GM21367 (cell line): Measurements from ENCODE around the gene ALS2.
"Not testable (repeated sequence)": the region's sequence is repeated elsewhere in the genome, so short reads cannot be mapped to it uniquely, and the experiment has no call there.

Experiments used
- ATAC-seq: cut with Tn5 transposase; IDR thresholded peaks from one replicate; pipeline ENCODE4 v1.9.1; 2021; ENCODE audit not compliant: unreplicated experiment

Gene ALS2

DNA sequence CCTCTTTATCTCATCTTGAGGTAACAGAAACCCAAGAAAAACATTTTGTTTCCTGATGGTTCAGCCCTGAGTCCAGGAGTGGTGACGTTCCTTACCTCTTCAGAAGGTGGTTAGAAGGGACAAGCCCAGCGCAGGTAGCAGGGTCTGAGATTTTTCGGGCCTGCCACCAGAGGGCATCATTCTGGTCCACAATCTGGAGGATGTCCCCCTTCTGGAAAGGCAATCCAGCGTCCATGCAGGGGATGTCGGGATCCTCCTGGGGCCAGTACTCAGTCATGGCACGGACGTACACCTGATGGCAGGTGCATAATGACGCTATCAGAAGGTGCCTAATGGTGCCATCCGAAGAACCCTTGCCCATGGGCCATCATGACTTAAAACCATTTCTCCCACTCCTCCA is 100.0 kb downstream of the ALS2 start:
- ATAC-seq, result no peak

DNA sequence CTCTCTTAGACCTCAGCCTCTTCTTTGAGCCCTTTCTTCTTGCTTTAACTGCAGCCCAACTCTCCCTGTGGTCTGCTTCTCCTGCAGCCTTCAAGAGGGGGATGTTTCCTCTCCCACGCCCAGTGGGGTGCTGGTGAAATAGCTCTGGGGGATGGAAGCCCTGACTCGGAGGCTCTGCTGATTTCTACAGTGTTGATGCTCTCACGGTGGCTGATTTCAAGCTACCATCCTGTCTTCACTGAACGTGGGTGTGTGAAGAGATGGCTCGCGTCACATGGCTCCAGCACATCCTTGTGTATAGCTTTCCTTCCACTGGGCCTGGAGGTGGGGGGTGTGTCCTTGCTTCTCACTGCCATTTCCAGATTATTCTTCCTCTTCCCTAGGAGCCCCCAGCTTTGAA is 102.3 kb downstream of the ALS2 start:
- ATAC-seq, result no peak

DNA sequence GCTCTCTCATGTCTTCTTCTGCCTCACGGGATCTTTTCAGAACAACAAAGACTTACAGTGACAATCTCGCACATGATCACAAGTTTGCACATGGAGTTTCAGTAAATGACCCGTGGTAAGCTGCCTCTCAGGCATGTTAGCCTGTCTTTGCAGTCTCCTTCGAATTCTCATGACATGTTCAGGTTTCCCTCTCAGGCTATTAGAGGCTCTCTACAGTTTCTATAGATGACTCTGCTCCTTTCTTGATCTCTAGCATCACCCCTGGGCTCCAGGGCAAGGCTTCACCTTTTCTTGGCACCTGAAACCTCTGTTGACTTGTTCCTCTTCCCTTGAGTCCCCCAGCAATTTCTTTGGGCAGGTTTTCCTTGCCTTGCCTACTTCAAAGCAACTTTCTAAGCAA is 105.3 kb downstream of the ALS2 start:
- no peak for ATAC-seq

DNA sequence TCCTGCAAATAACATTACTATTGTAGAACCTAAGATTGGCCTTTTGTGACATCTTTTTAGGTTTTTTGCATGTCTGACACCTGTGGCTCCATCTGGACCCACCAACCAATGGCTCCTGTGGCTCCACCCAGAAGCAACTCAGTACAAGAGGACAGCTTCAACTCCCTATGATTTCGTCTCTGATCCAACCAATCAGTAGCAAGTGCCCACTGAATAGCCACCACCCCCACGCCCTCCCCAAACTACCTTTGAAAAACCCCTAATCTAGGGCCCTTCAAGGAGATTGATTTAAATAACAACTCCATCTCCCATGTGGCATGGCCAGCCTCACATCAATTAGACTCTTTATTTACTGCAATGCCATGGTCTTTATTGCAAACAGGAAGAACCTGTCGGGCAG is 105.9 kb downstream of the ALS2 start:
- ATAC-seq, result no peak

DNA sequence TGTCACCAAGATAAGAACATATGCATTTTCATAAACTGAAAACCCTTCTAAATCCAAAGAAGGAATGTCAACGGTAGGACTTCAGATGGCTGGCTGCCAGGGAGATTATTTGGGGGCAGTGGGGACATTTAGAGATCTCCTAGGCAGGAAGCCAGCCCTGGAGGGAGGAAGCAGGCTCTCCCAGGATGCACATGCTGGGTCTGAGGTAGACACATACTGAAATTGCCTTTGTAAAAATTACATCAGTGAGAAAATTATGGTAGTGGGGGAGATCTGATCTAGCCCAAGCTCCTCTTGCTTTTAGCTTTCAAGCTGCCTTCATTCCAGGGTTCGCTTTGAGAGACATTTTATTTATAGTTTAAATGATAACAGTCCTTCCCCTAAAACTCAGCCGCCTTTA is 106.4 kb downstream of the ALS2 start:
- ATAC-seq, result no peak

DNA sequence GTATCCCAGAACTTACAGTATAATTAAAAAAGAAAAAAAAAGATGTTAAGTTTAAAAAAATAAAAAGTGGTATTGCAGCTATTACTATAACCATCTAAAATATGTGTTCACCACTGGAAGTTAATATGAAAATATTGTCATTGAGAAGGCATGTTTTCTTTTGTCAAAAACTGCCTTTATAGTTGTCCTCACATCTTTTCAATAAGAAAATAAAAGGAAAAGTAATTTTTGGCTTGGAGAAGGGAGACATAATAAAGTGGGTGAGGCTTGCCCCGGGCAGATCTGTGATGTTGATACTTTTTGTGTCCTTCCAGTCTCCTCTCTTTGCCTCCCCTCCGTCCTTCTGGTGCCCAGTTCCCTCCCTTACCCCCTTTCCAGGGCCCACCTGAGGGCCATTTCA is 107.2 kb downstream of the ALS2 start:
- ATAC-seq, result no peak

DNA sequence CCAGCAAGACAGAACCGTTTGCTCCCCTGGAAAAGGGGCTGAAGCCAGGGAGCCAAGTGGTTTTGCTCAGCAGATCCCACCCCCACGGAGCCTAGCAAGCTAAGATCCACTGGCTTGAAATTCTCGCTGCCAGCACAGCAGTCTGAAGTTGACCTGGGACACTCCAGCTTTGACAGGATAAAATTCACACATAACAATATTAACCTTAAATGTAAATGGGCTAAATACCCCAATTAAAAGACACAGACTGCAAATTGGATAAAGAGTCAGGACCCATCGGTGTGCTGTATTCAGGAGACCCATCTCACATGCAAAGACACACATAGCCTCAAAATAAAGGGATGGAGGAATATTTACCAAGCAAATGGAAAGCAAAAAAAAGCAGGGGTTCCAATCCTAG is 109.5 kb downstream of the ALS2 start:
- not testable (repeated sequence) for ATAC-seq

DNA sequence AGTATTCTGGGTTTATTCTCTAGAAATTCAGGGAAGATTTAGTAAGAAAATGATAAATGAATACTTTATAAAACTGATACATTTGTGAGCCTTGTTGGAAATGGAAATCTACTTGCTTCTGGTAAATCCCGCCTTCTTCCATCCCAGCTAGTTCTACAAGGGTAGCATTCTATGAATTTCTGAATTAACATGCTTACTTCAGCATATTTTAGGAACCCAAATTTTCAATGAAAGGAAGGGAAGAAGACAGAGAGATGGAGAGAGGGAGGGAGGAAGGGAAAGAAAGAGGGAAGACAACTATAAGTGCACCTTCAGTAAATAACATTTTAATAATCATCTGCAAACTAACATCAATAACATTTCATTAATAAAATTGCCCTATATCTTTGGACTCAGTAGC is 110.9 kb downstream of the ALS2 start:
- no peak for ATAC-seq

DNA sequence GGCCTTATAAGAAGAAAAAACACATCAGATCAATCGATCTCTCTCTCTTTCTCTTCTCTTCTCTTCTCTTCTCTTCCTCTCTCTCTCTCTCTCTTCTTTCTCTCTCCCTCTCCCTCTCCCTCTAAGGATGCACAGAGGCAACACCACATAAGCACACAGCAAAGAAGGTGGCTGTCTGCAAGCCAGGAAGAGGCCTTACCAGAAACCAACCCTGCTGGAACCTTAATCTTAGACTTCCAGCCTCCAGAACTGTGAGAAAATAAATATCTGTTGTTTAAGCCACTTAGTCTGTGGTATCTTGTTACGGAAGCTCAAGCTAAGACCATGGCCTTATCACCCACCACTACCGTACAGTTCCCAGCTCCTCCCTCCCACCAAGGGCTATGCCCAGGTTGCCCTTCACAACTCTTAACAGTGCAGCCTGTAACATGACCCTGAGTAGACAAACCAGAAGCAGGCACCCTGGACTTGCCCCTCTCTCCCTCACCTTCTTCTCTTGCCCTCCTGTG is 112.3 kb downstream of the ALS2 start:
- ATAC-seq, result no peak

DNA sequence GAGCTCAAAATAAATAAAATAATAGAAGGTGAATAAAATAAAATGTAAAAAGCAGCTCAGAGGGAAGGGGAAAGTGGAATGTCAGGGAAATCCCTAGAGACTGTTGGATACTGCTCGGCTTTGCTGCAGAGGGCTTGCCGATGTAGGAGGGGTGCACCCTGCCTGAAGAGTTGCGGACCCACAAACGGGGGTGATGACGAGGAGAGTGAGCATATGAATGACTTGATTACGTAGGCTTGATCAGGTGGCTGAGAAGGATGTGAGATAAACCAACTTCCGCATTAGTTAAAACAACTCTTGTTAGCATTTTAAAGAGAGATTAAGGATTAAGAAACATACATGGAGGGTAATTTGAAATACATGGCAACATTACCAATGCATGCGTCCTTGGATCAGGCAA is 116.4 kb downstream of the ALS2 start:
- no peak for ATAC-seq

DNA sequence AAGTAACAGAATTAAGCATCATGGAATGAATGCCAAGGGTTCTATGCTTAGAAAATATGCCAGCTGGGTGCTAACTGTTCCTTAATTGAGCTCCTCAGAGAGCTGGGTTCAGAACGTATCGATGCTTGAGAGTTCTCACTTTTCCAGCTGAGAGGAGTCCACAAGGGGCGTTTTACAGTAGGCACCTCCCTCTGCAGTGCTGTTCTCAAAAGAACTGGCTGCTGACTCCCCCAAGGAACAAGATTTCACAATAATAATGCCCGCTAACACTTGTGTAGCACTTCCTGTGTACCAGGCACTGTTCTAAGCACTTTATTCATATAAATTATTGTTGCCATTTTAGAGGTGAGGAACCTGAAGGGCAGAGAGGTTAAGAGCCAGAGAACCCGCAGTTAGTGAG is 119.4 kb downstream of the ALS2 start:
- ATAC-seq, result no peak

DNA sequence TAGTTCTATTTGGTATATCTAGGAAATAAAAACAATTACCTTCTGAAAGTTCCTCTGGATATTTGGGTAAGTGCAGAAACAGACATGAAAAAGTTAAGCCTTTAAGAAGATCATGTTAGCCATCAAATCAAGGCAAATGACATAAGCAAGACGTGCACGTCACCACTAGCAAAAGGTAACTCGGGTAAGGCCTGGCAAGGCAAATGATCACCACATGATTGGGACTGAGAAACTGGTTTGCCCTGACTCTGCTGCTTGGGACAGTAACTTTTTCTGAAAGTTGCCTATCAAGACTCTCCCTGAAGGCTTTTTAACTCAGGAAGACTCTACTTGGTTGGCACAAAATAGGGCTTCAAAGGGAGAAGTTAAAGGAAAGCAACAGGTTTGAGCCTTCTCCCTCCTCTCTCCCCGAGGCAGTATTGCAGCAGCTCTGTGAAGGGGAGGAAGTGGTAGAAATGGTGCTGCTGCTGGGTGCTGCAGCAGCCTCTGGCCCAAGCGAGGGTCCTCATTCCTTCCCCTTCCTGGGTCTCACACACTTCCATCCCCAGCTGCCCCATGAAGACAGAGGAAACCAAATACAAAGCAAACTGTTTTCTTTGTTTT is 120.3 kb downstream of the ALS2 start:
- ATAC-seq, result no peak

DNA sequence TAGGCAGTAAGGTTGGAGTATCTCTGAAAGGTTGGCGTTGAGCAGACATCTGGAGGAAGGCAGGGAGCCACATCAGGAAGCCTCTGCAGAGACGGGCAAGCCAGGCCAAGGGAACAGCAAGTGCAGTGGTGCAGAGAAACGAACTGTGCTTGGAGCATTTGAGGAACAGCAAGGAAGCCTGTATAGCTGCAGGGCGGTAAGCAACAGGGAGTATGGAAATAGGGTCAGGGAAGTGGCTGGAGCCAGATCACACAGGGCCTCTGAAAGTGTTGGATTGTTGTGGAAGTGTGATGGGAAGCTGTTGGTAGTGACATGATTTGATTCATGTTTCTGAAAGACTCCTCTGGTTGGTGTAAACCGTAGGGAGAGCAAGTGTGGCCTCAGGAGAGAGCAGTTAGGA is 124.0 kb downstream of the ALS2 start:
- no peak for ATAC-seq

DNA sequence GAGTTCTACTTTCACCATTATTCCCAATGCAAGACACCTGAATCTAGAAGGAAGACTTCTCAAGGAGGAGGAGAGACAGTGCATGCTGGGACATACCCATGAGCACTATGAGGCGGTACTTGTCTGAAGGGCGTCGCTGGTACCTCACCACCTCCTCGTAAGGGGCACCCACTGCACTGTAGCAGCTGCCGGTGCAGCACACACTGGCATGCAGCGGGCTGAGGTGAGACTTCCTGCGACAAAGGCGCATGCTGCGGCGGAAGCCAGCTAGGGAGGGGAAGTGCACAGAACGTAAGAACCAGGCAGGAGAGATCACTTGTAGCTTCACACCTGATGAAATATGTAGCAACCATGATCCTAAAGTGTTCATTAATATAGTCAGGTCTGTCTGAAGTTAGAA is 124.6 kb downstream of the ALS2 start:
- ATAC-seq, result no peak

DNA sequence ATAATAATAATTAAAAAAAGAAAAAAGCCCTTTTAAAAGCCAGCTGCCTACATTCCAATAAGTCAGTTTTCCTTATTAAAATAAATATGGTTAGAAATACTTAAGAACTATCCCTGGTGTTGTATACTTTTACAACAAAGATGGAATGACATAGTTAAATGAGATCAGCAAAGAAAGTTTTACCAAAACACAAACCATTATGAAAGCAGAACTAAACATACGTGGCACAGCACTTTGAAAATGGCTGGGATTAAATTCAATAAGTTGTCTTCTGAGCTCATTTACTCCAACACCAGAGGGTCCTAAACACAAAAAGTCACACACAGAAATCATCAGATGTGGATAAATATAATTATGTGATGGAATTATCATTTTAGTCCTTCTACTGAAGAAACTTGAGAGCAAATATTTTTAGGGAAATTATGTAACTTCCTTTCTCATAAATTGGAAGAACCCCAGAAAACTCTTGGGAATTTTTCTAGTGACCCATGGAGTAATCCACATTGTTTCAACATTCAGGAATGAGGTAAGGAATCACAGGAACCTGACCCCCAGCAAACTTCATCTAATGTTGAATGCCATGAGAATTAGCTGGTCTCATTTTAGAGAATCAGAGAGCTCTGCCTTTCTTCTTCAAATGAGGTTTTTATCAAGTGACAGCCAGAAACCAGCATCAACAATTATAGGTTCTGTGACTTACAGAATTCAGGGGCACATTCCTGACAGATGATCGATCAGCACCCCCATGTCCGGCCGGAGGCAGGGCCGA is 125.9 kb downstream of the ALS2 start:
- no peak for ATAC-seq

DNA sequence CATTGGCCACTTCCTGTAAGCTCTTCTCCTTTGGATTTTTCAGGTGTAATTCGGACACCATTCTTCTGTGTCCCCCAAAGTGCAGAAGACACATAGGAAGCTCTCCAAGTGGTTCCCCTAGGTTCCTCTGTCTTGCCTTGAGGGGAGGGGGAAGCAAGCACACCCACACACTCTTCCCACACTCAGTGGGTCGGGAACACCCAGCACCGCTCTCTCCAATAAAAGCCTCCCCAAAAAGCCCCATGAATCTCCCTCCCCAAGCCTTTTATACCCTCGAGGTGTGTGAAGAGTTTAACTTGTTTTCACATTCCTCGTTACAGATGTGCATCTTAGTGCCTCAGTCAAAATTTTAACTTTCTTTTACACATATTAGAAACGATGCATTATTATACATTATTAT is 127.5 kb downstream of the ALS2 start:
- ATAC-seq, result no peak
